NB4 (cell line): ENCODE results near the gene MED22.
"Not testable (repeated sequence)": the region's sequence is repeated elsewhere in the genome, so short reads cannot be mapped to it uniquely, and the experiment has no call there.

Experiments
- DNase-seq: peaks from one replicate; pipeline ENCODE4 v3.0.0; 2010; ENCODE audit warnings: low read depth
- H3K4me3 ChIP-seq: one replicate; pipeline ENCODE4 v1.5.1; 2011; ENCODE audit warnings: mild to moderate bottlenecking, low read depth, low read length, moderate library complexity
- CTCF ChIP-seq: IDR thresholded peaks from one replicate; pipeline ENCODE4 v1.5.1; 2012; ENCODE audit warnings: low read depth, low read length
- MAX ChIP-seq: IDR thresholded peaks from 2 replicates; pipeline ENCODE4 v1.6.1; 2011; ENCODE audit warnings: low read depth, low read length
- MYC ChIP-seq: IDR thresholded peaks from 2 replicates; pipeline ENCODE4 v1.6.1; 2011; ENCODE audit warnings: low read depth, low read length
- POLR2A ChIP-seq: IDR thresholded peaks from 2 replicates; pipeline ENCODE4 v1.6.1; 2011; ENCODE audit warnings: mild to moderate bottlenecking; ENCODE audit not compliant: insufficient read length; ENCODE audit errors: extremely low read depth

The MED22 gene

GRCh38 chr9:133347985-133348717 lies at the start of gene MED22, which contains the start of gene RPL7A:
Gene MED22 (minus strand): TSS chr9:133348131. CDS start chr9:133346662, 1,469 bp downstream.
Gene RPL7A (plus strand): TSS chr9:133348218. CDS start chr9:133348244, 26 bp downstream.
- peak; percentile 95 for DNase-seq
- TF ChIP-seq MAX (peak; percentile 84), POLR2A (peak; percentile 98), MYC (peak; percentile 95), CTCF (no peak)
- H3K4me3 ChIP-seq = peak within 1 kb of the TSS; percentile 81

- DNase-seq = no peak
- TF ChIP-seq MYC = no peak
- no peak for TF ChIP-seq POLR2A
- TF ChIP-seq MAX = no peak
- H3K4me3 ChIP-seq = no peak overlapping the region
These were observed 49.4 kb upstream of the MED22 start for GRCh38 chr9:133397370-133397769.

- no peak for TF ChIP-seq POLR2A
- peak; percentile 50 for TF ChIP-seq CTCF
- DNase-seq = peak; percentile 57
These were observed 49.0 kb upstream of the MED22 start for GRCh38 chr9:133396952-133397351.

GRCh38 chr9:133394687-133395271 lies 46.8 kb upstream of the MED22 start:
- H3K4me3 ChIP-seq = no peak overlapping the region
- TF ChIP-seq MYC = no peak
- no peak for TF ChIP-seq MAX
- TF ChIP-seq CTCF = no peak
- no peak for TF ChIP-seq POLR2A
- no peak for DNase-seq

More at GRCh38 chr9:133396952-133397351, 49.0 kb upstream of the MED22 start:
- H3K4me3 ChIP-seq = no peak overlapping the region

GRCh38 chr9:133393399-133393798 lies 45.5 kb upstream of the MED22 start:
- no peak for DNase-seq
- H3K4me3 ChIP-seq = no peak overlapping the region
- no peak for TF ChIP-seq MYC
- TF ChIP-seq CTCF = no peak
- no peak for TF ChIP-seq POLR2A
- TF ChIP-seq MAX = no peak

- not testable (repeated sequence) for H3K4me3 ChIP-seq, DNase-seq
These were observed 44.4 kb upstream of the MED22 start for GRCh38 chr9:133392308-133392707.

- H3K4me3 ChIP-seq, DNase-seq: not testable (repeated sequence)
These were observed 43.5 kb upstream of the MED22 start for GRCh38 chr9:133391449-133391848.
